SK-N-MC (cell line): ENCODE data around the gene ASIC2.

Experiments used
- FOXP2 ChIP-seq: optimal IDR thresholded peaks from 2 replicates; pipeline ENCODE3; 2011; ENCODE audit warnings: mild to moderate bottlenecking, moderate library complexity; ENCODE audit not compliant: insufficient read depth; ENCODE audit errors: extremely low read length, control extremely low read depth
- POLR2AphosphoS5 ChIP-seq: IDR thresholded peaks from 2 replicates; pipeline ENCODE4 v1.6.1; 2012; ENCODE audit warnings: mild to moderate bottlenecking, low read depth, low read length, borderline replicate concordance

DNA sequence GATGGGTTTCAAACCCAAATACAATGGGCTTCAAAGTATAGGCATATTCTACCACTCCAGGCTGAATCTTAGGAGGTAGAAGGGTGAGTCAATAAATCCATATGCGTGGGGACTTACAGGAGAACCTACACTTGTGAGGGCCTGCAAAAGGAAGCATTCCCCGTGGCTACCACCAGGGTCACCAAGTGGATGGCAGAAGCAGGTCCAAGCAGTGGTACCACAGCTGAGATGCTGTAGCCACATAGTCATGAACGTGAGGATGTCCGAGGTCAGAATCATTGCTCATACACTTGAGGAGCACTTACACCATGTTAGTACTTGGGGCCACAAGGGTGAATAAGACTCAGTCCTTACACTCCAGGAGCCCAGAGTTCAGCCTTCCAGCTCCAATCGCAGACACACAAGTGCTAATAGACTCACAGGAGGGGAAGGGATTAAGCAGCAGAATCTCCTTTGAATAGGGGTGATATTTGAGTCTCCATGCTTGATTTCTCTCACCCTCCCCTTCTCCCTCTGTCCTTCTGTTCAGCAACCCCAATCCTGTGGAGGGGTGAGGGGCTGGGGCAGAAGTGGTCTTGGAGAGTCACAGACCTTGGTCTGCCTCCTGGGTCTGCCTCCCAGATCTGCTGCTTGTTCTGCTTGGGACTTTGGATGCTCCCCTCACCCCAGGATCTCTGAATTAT, 42.5 kb upstream of the ASIC2 start:
- TF ChIP-seq POLR2AphosphoS5 (no peak), FOXP2 (no peak)
